ENCODE results near the gene ALK. TPM values are rescaled to one million over a fixed set of nuclear protein-coding genes. Genes with fewer than 3 reads are reported as not detected.

Gene ALK
- total and polyA plus RNA-seq, 7 donors: 0.31 to 2.9 (median 1.2) TPM; not detected in 1

- Histone ChIP-seq H3K27ac (no peak overlapping the region), H3K4me1 (no peaks in the 10 kb centered on the region), H3K27me3 (no peaks in the 10 kb centered on the region), H3K4me3 (no peak overlapping the region), H3K36me3 (no peaks in the 10 kb centered on the region), H3K9me3 (peaks cover 0 to 2% (median 1%) of the 10 kb centered on the region in 4 donors)
- WGBS, 2 donors: 80 to 87% methylated on average over 4 of the region's 4 CpGs
- DNase-seq: no peak
- TF ChIP-seq, protein P1, sequence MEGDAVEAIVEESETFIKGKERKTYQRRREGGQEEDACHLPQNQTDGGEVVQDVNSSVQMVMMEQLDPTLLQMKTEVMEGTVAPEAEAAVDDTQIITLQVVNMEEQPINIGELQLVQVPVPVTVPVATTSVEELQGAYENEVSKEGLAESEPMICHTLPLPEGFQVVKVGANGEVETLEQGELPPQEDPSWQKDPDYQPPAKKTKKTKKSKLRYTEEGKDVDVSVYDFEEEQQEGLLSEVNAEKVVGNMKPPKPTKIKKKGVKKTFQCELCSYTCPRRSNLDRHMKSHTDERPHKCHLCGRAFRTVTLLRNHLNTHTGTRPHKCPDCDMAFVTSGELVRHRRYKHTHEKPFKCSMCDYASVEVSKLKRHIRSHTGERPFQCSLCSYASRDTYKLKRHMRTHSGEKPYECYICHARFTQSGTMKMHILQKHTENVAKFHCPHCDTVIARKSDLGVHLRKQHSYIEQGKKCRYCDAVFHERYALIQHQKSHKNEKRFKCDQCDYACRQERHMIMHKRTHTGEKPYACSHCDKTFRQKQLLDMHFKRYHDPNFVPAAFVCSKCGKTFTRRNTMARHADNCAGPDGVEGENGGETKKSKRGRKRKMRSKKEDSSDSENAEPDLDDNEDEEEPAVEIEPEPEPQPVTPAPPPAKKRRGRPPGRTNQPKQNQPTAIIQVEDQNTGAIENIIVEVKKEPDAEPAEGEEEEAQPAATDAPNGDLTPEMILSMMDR (IDR thresholded peaks at IDR 0.05): no peak
- no peak for TF ChIP-seq POLR2AphosphoS5 (IDR thresholded peaks at IDR 0.05)
- TF ChIP-seq EP300 (IDR thresholded peaks at IDR 0.05): no peak
- intact Hi-C loops (cut with DNase I): no loop called here
Observed at GRCh38 chr2:29839306-29839705, 82.1 kb downstream of the ALK start.

DNA sequence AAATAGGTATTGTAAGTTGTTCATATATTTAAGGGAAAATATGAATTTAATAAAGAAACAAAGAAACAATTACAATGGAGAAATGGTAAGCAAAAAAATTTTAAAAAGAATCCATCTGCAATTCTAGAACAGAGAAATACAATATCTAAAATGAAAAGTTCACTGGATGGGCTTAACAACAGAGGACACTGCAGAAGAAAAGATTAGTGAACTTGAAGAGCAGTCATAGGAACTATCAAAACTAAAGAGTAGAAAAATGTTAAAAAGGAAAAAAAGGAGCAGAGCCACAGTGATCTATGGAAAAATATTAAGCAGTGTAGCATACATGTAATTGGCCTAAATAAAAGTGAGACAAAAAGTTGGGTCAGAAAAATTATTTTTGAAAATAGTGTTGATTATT, 83.5 kb downstream of the ALK start:
- DNase-seq: no peak
- Histone ChIP-seq H3K9me3 (peaks cover 0 to 2% (median 1%) of the 10 kb centered on the region in 4 donors), H3K4me1 (no peaks in the 10 kb centered on the region), H3K27me3 (no peaks in the 10 kb centered on the region), H3K36me3 (no peaks in the 10 kb centered on the region), H3K4me3 (no peak overlapping the region), H3K27ac (no peak overlapping the region)
- intact Hi-C loops (cut with DNase I): no loop called here
- no peak for TF ChIP-seq POLR2AphosphoS5 (IDR thresholded peaks at IDR 0.05)
- no peak for TF ChIP-seq EP300 (IDR thresholded peaks at IDR 0.05)
- TF ChIP-seq, protein P1 (IDR thresholded peaks at IDR 0.05): no peak
- no peak for TF ChIP-seq POLR2A (IDR thresholded peaks at IDR 0.05)

DNA sequence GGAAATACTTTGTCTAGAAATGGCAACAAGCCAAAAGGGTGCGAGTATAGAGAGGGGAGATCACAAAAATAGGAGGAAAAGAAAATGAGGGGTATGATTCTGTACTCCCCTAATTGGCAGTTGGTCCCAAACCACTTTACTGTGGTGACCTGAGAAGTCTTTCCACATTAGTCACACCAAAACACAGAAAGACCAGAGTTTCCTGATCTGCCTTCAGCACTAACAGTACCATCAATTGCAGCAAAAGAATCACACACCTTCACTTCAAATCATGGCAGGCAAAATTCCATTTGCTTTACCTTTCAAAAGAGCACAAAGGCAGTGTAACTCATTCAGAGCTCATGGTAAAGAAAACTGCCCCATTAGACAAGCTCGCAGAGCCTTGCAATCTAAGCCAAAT, 86.8 kb downstream of the ALK start:
- Histone ChIP-seq H3K4me3 (no peak overlapping the region), H3K9me3 (peaks cover 0 to 2% (median 1%) of the 10 kb centered on the region in 4 donors), H3K27ac (no peak overlapping the region), H3K36me3 (no peaks in the 10 kb centered on the region), H3K4me1 (peaks cover 0 to 7% (median 0%) of the 10 kb centered on the region in 4 donors), H3K27me3 (no peaks in the 10 kb centered on the region)
- 49 to 65% methylated on average over 2 of the region's 2 CpGs for WGBS, 2 donors
- TF ChIP-seq POLR2A (IDR thresholded peaks at IDR 0.05) (no peak), EP300 (IDR thresholded peaks at IDR 0.05) (no peak), POLR2AphosphoS5 (IDR thresholded peaks at IDR 0.05) (no peak)
- TF ChIP-seq, protein P1 (IDR thresholded peaks at IDR 0.05): no peak
- intact Hi-C loops (cut with DNase I): no loop called here
- no peak for DNase-seq

- Histone ChIP-seq H3K4me3 (no peak overlapping the region), H3K27ac (no peak overlapping the region), H3K9me3 (peaks cover 0 to 2% (median 1%) of the 10 kb centered on the region in 4 donors), H3K36me3 (no peaks in the 10 kb centered on the region), H3K4me1 (peaks cover 0 to 11% (median 0%) of the 10 kb centered on the region in 4 donors), H3K27me3 (no peaks in the 10 kb centered on the region)
- intact Hi-C loops (cut with DNase I): no loop called here
- DNase-seq: no peak
- TF ChIP-seq, protein P1 (IDR thresholded peaks at IDR 0.05): no peak
- TF ChIP-seq POLR2AphosphoS5 (IDR thresholded peaks at IDR 0.05): no peak
- no peak for TF ChIP-seq POLR2A (IDR thresholded peaks at IDR 0.05)
- no peak for TF ChIP-seq EP300 (IDR thresholded peaks at IDR 0.05)
- 87 to 88% methylated on average over 1 of the region's 1 CpG for WGBS, 2 donors
Observed at GRCh38 chr2:29834036-29834540, 87.3 kb downstream of the ALK start.

GRCh38 chr2:29831560-29831959, 89.8 kb downstream of the ALK start:
- intact Hi-C loops (cut with DNase I): no loop called here
- H3K27ac ChIP-seq: no peak overlapping the region
- H3K4me1 ChIP-seq: peaks cover 0 to 11% (median 0%) of the 10 kb centered on the region in 4 donors
- H3K4me3 ChIP-seq: no peak overlapping the region
- TF ChIP-seq, protein P1 (IDR thresholded peaks at IDR 0.05): no peak
- TF ChIP-seq POLR2AphosphoS5 (IDR thresholded peaks at IDR 0.05) (no peak), POLR2A (IDR thresholded peaks at IDR 0.05) (no peak), EP300 (IDR thresholded peaks at IDR 0.05) (no peak)
- DNase-seq: no peak
- H3K27me3 ChIP-seq: no peaks in the 10 kb centered on the region
- WGBS, 2 donors: 81 to 93% methylated on average over 2 of the region's 2 CpGs
- no peaks in the 10 kb centered on the region for H3K36me3 ChIP-seq
- no peaks in the 10 kb centered on the region for H3K9me3 ChIP-seq

All from sigmoid colon (tissue), 7 donors.